Middle frontal gyrus (tissue), 1 donor: ENCODE results near the gene RNASEH1.
"Not testable (repeated sequence)": the region's sequence is repeated elsewhere in the genome, so short reads cannot be mapped to it uniquely, and the experiment has no call there.

Source experiments
- DNase-seq: peaks from one replicate; pipeline ENCODE4 v3.0.0-alpha.2; 2015; ENCODE audit warnings: low spot score; ENCODE audit errors: extremely low spot score

The RNASEH1 gene

GRCh38 chr2:3522961-3523421 is 35.1 kb downstream of the RNASEH1 start:
- no peak for DNase-seq

GRCh38 chr2:3520591-3520990 is 37.5 kb downstream of the RNASEH1 start:
- no peak for DNase-seq

GRCh38 chr2:3519255-3520205 is 38.6 kb downstream of the RNASEH1 start, which contains the start of gene ADI1:
TSS of gene ADI1 (minus strand) at chr2:3519531. CDS start at chr2:3519487, 44 bp downstream.
- peak; percentile 42 for DNase-seq

DNA sequence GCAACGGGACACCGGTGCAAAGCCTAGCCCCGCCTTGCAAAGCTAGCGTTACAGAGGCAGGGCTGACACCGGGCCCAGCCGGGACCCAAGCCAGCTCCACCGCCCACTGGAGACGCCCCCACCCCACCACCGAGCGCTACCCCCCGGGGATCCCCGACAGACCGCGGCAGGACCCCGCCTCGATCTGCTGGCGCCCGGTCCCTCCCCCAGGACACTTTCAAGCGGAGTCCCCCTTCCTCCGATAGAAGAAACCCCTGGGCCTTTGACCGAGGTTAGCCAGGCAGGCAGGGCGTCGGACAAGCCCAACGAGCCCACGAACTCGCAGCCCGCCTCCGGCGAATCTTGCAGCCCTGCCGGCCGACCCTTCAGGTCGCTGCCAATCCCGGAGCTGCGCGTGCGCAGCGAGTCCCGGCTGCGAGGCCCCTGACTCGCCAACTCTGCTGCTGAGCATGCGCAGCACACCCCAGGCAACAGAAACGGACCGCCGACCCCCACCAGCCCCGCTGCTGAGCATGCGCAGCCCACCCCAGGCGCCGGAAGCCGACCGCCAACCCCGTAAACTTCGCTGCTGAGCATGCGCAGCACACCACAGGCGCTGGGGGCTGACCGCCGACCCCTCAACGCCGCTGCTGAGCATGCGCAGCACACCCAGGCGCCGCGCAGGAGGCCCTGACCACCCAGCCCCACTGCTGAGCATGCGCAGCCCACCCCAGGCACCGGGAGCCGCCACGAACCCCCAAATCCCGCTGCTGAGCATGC is 39.5 kb downstream of the RNASEH1 start:
- peak; percentile 93 for DNase-seq

GRCh38 chr2:3517948-3518495 is 40.1 kb downstream of the RNASEH1 start:
- DNase-seq: no peak

DNA sequence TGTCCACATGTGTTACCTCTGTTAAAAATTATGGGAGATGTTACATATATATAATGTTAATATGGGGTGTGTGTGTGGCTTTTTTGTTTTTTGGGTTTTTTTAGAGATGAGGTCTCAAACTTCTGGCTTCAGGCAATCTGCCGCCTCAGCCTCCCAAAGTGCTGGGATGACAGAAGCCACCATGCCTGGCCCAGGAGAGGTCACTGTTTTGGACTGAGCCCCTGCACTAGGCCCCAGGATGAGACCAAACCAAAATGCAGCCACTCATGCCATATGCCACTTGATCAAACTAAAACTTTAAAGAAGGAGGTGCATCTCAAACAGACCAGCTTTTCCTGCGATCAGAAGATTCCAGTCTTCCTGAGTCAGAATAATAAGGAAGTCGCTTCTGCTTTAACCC is 41.3 kb downstream of the RNASEH1 start:
- no peak for DNase-seq

- not testable (repeated sequence) for DNase-seq
Measured at GRCh38 chr2:3515438-3515837, 42.7 kb downstream of the RNASEH1 start.

DNA sequence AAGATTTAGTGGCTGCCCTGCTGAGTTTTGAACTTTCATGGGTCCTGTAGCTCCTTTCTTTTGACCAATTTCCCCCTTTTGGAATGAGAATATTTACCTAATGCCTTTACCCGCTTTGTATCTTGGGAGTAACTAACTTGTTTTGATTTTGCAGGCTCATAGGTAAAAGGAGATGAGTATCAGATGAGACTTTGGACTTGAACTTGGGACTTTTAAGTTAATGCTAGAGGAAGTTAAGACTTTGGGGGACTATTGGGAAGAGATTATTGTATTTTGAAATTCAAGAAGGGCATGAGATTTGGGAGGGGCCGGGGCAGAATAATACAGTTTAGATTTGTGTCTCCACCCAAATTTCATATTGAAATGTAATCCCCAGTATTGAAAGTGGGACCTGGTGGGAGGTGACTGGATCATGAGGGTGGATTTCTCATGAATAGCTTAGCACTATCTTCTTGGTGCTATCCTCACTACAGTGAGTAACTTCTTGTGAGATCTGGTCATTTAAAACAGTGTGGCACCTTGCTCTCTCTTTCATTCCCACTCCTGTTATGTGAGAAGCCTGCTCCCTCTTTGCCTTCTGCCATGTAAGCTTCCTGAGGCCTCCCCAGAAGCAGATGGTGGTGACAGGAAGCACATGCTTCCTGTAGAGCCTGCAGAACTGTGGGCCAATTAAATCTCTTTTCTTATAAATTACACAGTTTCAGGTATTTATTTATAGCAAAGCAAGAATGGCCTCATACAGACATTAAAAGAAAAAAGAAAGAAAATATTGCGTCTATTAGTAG is 44.9 kb downstream of the RNASEH1 start:
- no peak for DNase-seq

- DNase-seq: no peak
Measured at GRCh38 chr2:3512086-3512485, 46.0 kb downstream of the RNASEH1 start.

- no peak for DNase-seq
Measured at GRCh38 chr2:3505771-3506170, 52.4 kb downstream of the RNASEH1 start.

DNA sequence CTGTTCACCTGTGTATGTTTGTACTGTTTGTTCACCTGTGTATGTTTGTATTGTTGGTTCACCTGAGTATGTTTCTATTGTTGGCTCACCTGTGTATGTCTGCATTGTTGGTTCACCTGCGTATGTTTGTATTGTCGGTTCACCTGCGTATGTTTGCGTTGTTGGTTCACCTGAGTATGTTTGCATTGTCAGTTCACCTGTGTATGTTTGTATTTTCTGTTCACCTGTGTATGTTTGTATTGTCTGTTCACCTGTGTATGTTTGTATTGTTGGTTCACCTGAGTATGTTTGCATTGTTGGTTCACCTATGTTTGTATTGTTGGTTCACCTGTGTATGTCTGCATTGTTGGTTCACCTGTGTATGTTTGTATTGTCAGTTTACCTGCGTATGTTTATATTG is 53.4 kb downstream of the RNASEH1 start:
- DNase-seq: no peak

DNA sequence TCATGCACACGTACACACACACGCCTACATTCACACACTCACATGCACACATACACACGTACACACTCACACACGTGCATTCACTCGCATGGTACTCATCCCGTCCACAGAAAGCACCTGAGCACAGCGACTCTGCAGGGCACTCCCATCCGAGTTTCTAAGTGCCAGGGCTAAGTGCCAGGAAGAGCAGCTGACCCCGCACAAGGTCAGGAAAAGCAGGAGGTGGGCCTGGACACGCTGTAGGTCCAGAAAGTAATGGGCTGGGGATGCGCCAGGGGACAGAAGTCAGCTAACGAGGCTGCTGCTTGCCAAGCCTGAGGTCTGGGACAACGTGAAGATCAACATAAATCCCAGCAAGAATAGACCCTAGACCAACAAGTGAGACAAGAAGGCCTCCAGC is 54.6 kb downstream of the RNASEH1 start:
- DNase-seq: no peak

- no peak for DNase-seq
Measured at GRCh38 chr2:3503046-3503445, 55.1 kb downstream of the RNASEH1 start.

DNA sequence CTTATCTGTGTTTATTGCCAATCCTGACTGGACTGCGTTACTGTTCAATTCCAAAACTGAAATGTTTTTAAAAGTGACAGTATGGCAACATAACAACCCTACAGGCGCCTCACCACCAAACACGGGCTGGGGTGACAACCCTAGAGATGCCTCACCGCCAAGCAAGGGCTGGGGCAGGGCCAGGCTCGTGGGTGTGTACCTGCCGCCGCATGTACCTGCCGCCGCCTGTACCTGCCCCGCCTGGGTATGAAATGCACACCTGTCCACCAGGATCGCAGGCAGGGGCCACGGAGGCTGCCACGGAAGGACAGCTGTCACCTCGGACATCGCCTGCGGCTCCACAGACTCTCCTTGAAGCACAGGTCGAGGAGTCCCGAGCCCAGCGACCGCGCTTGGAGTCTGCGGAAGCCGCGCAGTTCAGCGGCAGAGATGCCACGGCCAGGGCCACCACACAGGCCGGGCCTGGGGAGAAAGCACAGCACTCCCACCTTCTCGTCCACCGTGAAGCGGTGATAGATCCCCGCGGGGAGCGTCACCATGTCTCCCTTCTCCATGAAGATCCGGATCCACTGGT is 57.7 kb downstream of the RNASEH1 start:
- DNase-seq: no peak

GRCh38 chr2:3498783-3499394 is 59.2 kb downstream of the RNASEH1 start:
- DNase-seq: no peak

DNA sequence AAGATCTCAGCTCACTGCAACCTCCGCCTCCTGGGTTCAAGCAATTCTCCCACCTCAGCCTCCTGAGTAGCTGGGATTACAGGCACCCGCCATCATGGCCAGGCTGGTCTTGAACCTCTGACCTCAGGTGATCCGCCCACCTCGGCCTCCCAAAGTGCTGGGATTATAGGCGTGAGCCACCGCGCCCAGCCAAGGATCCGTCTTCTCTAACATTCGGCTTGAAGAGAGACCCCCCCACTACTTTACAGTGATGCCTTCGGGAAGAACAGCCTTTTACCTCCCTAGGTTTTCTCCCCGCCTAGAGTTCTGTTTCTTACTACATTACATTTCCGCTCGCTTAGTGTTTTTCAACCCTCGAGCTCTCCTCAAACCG is 61.4 kb downstream of the RNASEH1 start:
- not testable (repeated sequence) for DNase-seq
